BJ (cell line): Measurements from ENCODE around the gene KREMEN1. TPM values are rescaled to one million over a fixed set of nuclear protein-coding genes. Genes with fewer than 3 reads are reported as not detected.

Experiments used
- CTCF ChIA-PET: fragments of 350-600 bp; formaldehyde crosslinking; extraction: SDS; loops from one replicate; lab custom pipeline; 2021; ENCODE audit warnings: antibody characterized with exemption, inconsistent platforms; lab: Yijun Ruan, JAX
- POLR2A ChIA-PET: fragments of 300-600 bp; sonication (Branson Sonifier 250); formaldehyde crosslinking; extraction: SDS; loops from one replicate; lab custom pipeline; 2021; ENCODE audit warnings: antibody characterized with exemption; lab: Charles Lee
- DNase-seq: peaks from one replicate; pipeline ENCODE4 v3.0.0-alpha.2; 2011; ENCODE audit warnings: low read depth
- H3K27me3 ChIP-seq: 2 replicates; pipeline ENCODE4 v1.6.0; 2011; ENCODE audit warnings: low read length; ENCODE audit not compliant: control insufficient read depth, insufficient read depth
- H3K36me3 ChIP-seq: 2 replicates; pipeline ENCODE4 v1.5.1; 2011; ENCODE audit warnings: low read length; ENCODE audit not compliant: control insufficient read depth, insufficient read depth
- H3K4me3 ChIP-seq: 2 replicates; pipeline ENCODE4 v1.5.1; 2011; ENCODE audit warnings: low read depth, mild to moderate bottlenecking, control low read depth, low read length
- polyA plus RNA-seq: library from polyadenylated mRNA; depleted of rRNA; stranded (reverse); fragments of >200 nt; gene quantifications from 2 replicates; pipeline ENCODE4 v1.2.3, GENCODE V29; 2011
- TF ChIP-seq, protein P1 (sequence below): IDR thresholded peaks from 2 replicates; pipeline ENCODE4 v1.5.1; 2011; ENCODE audit warnings: low read depth, mild to moderate bottlenecking, control low read depth, inconsistent platforms, low read length, moderate library complexity; ENCODE audit not compliant: insufficient read depth

KREMEN1 gene
- polyA plus RNA-seq, 1 experiment, result 2.1 TPM

GRCh38 chr22:29078036-29078868 lies 5.4 kb downstream of the KREMEN1 start:
- ChIA-PET CTCF (no interaction called here), POLR2A (no interaction called here)
- TF ChIP-seq, protein P1, sequence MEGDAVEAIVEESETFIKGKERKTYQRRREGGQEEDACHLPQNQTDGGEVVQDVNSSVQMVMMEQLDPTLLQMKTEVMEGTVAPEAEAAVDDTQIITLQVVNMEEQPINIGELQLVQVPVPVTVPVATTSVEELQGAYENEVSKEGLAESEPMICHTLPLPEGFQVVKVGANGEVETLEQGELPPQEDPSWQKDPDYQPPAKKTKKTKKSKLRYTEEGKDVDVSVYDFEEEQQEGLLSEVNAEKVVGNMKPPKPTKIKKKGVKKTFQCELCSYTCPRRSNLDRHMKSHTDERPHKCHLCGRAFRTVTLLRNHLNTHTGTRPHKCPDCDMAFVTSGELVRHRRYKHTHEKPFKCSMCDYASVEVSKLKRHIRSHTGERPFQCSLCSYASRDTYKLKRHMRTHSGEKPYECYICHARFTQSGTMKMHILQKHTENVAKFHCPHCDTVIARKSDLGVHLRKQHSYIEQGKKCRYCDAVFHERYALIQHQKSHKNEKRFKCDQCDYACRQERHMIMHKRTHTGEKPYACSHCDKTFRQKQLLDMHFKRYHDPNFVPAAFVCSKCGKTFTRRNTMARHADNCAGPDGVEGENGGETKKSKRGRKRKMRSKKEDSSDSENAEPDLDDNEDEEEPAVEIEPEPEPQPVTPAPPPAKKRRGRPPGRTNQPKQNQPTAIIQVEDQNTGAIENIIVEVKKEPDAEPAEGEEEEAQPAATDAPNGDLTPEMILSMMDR, result no peak
- no peaks in the 10 kb centered on the region for H3K36me3 ChIP-seq
- no peak overlapping the region for H3K4me3 ChIP-seq
- peaks cover 7% of the 10 kb centered on the region for H3K27me3 ChIP-seq
- DNase-seq, result no peak

DNA sequence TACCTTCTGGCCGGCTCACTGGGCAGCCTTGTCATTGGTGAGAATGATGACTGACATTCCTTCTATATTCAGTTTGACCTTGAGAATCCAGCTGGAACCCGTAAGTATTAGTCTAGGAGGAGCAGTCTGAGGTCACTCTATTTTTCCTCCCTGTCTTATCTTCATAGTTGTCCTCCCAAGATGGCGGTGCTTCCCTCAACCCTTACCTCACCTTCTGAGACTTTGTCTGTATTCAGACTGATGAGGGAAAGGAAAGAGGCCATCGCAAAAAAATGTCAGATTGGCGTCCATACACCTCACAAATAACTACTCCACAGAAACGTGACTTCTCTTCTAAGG lies 6.0 kb downstream of the KREMEN1 start:
- no peak overlapping the region for H3K4me3 ChIP-seq
- peaks cover 5% of the 10 kb centered on the region; the same call in 1 of the 2 replicates for H3K27me3 ChIP-seq
- POLR2A ChIA-PET, result no interaction called here
- no peaks in the 10 kb centered on the region for H3K36me3 ChIP-seq
- TF ChIP-seq, protein P1, result no peak
- CTCF ChIA-PET, result no interaction called here
- DNase-seq, result no peak

DNA sequence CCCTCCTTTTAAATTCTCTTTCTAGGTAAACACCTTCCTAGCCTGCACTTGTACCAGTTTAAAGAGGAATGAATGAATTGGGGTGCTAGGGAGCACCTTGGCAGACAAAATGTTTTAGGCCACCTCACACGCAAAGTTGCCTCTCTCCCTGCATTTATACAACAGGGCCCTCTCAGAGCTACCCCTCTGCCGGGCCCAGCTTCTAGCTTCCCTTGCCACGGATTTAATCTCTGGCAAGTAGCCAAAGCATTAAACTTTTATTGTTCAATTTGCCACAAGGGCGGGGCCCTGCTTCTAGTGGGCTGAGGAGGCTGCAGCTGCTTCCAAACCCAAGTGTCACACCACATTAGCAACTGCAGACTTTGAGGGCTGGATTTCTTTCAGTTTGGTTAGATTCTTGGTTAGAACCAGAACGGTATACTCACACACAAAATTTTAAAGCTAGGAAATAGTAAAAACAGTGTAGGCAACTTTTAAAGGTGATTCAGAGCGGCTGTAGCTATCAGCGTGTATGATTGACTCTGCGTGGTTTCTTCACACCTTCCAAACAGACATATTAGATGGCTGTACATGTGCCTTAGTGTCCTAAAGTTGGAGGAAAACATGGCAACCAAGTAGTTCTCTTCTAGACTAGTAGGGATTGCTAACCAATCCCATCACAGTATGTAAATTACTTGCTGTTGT lies 6.5 kb downstream of the KREMEN1 start:
- no peak for DNase-seq
- CTCF ChIA-PET, result interaction anchor here (1.6 kb wide), 1 partner anchor 74 kb away, joined by 4 read pairs; no protein-coding TSS in a partner anchor
- no peaks in the 10 kb centered on the region for H3K36me3 ChIP-seq
- TF ChIP-seq, protein P1, result no peak
- POLR2A ChIA-PET, result no interaction called here
- H3K27me3 ChIP-seq, result peaks cover 1% of the 10 kb centered on the region; the same call in 1 of the 2 replicates
- H3K4me3 ChIP-seq, result no peak overlapping the region

- POLR2A ChIA-PET, result no interaction called here
- TF ChIP-seq, protein P1, result no peak
- Histone ChIP-seq H3K4me3 (no peak overlapping the region), H3K36me3 (no peaks in the 10 kb centered on the region), H3K27me3 (no peaks in the 10 kb centered on the region; the same call in 1 of the 2 replicates)
- no peak for DNase-seq
- CTCF ChIA-PET, result interaction anchor here (1.6 kb wide), 1 partner anchor 74 kb away, joined by 4 read pairs; no protein-coding TSS in a partner anchor
Measured at GRCh38 chr22:29080106-29080975, 7.5 kb downstream of the KREMEN1 start.
